Activated T-cell treated with anti-CD3 and anti-CD28 coated beads for 4 hours (primary cell): ENCODE measurements around the gene JAK2.
A peak's percentile ranks its signal among the peaks of the same experiment; 100 is the strongest.
"Not testable (repeated sequence)": the region's sequence is repeated elsewhere in the genome, so short reads cannot be mapped to it uniquely, and the experiment has no call there.

Source experiments
- DNase-seq: peaks from one replicate; pipeline ENCODE4 v3.0.0-alpha.2; 2020

JAK2 gene

GRCh38 chr9:4982721-4983482 is 2.2 kb upstream of the JAK2 start:
- DNase-seq, result no peak

GRCh38 chr9:4983601-4984165 is 1.4 kb upstream of the JAK2 start:
- DNase-seq, result no peak

- DNase-seq, result no peak
Observed at GRCh38 chr9:4984171-4984620, 876 bp upstream of the JAK2 start.

GRCh38 chr9:4985386-4986266 is 554 bp downstream of the JAK2 start:
- peak; percentile 13 for DNase-seq

- no peak for DNase-seq
Observed at GRCh38 chr9:4986296-4986695, 1.2 kb downstream of the JAK2 start.

GRCh38 chr9:4986783-4987182 is 1.7 kb downstream of the JAK2 start:
- DNase-seq, result no peak

GRCh38 chr9:4987961-4988421 is 2.9 kb downstream of the JAK2 start:
- DNase-seq, result peak; percentile 61

- no peak for DNase-seq
Observed at GRCh38 chr9:4992872-4993271, 7.8 kb downstream of the JAK2 start.

GRCh38 chr9:4994166-4994890 is 9.3 kb downstream of the JAK2 start:
- DNase-seq, result no peak

- no peak for DNase-seq
Observed at GRCh38 chr9:4997196-4997595, 12.1 kb downstream of the JAK2 start.

- no peak for DNase-seq
Observed at GRCh38 chr9:4997631-4998030, 12.6 kb downstream of the JAK2 start.

- DNase-seq, result no peak
Observed at GRCh38 chr9:5002811-5003210, 17.7 kb downstream of the JAK2 start.

GRCh38 chr9:5004481-5004880 is 19.4 kb downstream of the JAK2 start:
- DNase-seq, result no peak

- DNase-seq, result no peak
Observed at GRCh38 chr9:5008202-5008601, 23.1 kb downstream of the JAK2 start.

GRCh38 chr9:5013374-5013773 is 28.3 kb downstream of the JAK2 start:
- DNase-seq, result no peak

- DNase-seq, result no peak
Observed at GRCh38 chr9:5015934-5016333, 30.9 kb downstream of the JAK2 start.

- DNase-seq, result no peak
Observed at GRCh38 chr9:5025416-5025815, 40.3 kb downstream of the JAK2 start.

- not testable (repeated sequence) for DNase-seq
Observed at GRCh38 chr9:5031941-5032340, 46.9 kb downstream of the JAK2 start.

GRCh38 chr9:5040730-5041389 is 55.8 kb downstream of the JAK2 start:
- DNase-seq, result no peak

- DNase-seq, result no peak
Observed at GRCh38 chr9:5041390-5042115, 56.5 kb downstream of the JAK2 start.

- DNase-seq, result no peak
Observed at GRCh38 chr9:5042661-5043178, 57.6 kb downstream of the JAK2 start.
